OCI-LY3 (cell line): ENCODE measurements around the gene DCUN1D1.

Experiments used
- CTCF ChIP-seq: fragments of 200-600, 300-600 bp; sonication (generic); IDR thresholded peaks from 2 replicates; pipeline ENCODE4 v1.5.1; 2014; ENCODE audit warnings: antibody characterized with exemption, low read length, low read depth
- EZH2phosphoT487 ChIP-seq: fragments of 200-600 bp; shearing (Covaris generic); IDR thresholded peaks from 2 replicates; pipeline ENCODE4 v1.6.1; 2018; ENCODE audit warnings: antibody characterized with exemption, mixed run types, low read depth

DNA sequence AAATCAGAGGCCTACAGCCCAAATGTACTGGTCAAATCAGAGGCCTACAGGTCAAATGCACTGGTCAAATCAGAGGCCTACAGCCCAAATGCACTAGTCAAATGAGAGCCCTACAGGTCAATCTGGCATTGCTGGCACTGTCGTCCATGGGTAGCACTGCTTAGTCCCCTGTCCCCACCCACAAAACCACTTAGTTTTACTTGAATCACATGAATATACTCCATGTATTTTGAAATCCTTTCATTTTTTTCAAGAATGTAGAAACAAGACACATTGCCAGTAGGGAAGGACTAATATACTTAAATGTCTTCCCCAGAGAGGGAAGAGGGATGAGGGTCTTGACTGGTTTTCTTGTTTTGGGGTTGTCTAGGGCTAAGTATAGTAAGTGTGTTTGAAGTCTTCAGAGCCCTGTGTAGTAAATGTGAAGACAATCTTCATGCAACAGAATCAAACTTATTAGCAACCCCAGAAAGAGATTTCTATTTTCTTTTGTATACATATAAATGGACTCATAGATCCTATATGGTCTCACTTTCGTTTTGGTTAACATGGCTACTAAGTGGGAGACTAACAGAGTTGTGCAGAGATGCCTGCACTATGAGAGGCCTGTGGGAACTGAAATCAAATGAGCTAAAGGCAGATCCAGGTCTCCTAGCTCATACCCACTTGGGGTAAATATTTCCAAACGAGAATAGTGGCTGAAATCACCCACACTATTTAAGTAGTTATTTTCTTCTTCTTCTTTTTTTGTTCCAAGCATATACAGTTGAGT lies 38.3 kb upstream of the DCUN1D1 start:
- TF ChIP-seq CTCF (no peak), EZH2phosphoT487 (no peak)
